Hepatocyte (in vitro differentiated cells): ENCODE data around the gene DNAAF1. TPM values are rescaled to one million over a fixed set of nuclear protein-coding genes. Genes with fewer than 3 reads are reported as not detected.
A peak's percentile ranks its signal among the peaks of the same experiment; 100 is the strongest.

Experiments
- DNase-seq: peaks from one replicate; pipeline ENCODE4 v3.0.0-alpha.2; 2016; ENCODE audit warnings: low spot score
- H2AFZ ChIP-seq: fragments of 200-600 bp; sonication (generic); 2 replicates; pipeline ENCODE4 v1.6.0; 2016; ENCODE audit warnings: antibody characterized with exemption, mild to moderate bottlenecking
- H3K27ac ChIP-seq: fragments of 200-600 bp; sonication (generic); 2 replicates; pipeline ENCODE4 v1.5.1; 2016; ENCODE audit warnings: mild to moderate bottlenecking
- H3K27me3 ChIP-seq: fragments of 200-600 bp; sonication (generic); 2 replicates; pipeline ENCODE4 v1.6.1; 2016
- H3K36me3 ChIP-seq: fragments of 200-600 bp; sonication (generic); replicated peaks from 2 replicates; pipeline ENCODE4 v1.5.1; 2016; ENCODE audit warnings: low read depth; ENCODE audit not compliant: insufficient read depth
- H3K4me1 ChIP-seq: fragments of 200-600 bp; sonication (generic); 2 replicates; pipeline ENCODE4 v1.5.1; 2016; ENCODE audit warnings: mild to moderate bottlenecking, moderate library complexity; ENCODE audit not compliant: insufficient read depth
- H3K4me2 ChIP-seq: fragments of 200-600 bp; sonication (generic); 2 replicates; pipeline ENCODE4 v1.6.0; 2016
- H3K4me3 ChIP-seq: fragments of 200-600 bp; sonication (generic); 2 replicates; pipeline ENCODE4 v1.5.1; 2016; ENCODE audit warnings: mild to moderate bottlenecking
- H3K79me2 ChIP-seq: fragments of 200-600 bp; sonication (generic); 2 replicates; pipeline ENCODE4 v1.6.0; 2017; ENCODE audit warnings: mild to moderate bottlenecking
- H3K9me2 ChIP-seq: fragments of 200-600 bp; sonication (generic); replicated peaks from 2 replicates; pipeline ENCODE4 v1.6.0; 2017; ENCODE audit warnings: mild to moderate bottlenecking; ENCODE audit not compliant: insufficient read depth
- H3K9me3 ChIP-seq: fragments of 200-600 bp; sonication (generic); 2 replicates; pipeline ENCODE4 v1.5.1; 2016; ENCODE audit warnings: low read depth, mild to moderate bottlenecking
- H4K20me1 ChIP-seq: fragments of 200-600 bp; sonication (generic); 2 replicates; pipeline ENCODE4 v1.6.0; 2016; ENCODE audit warnings: mild to moderate bottlenecking; ENCODE audit not compliant: insufficient read depth, poor library complexity, severe bottlenecking
- CTCF ChIP-seq: fragments of 200-600 bp; sonication (generic); IDR thresholded peaks from 2 replicates; pipeline ENCODE4 v1.5.1; 2016; ENCODE audit warnings: antibody characterized with exemption, mild to moderate bottlenecking; ENCODE audit not compliant: poor library complexity
- EZH2 ChIP-seq: fragments of 200-600 bp; sonication (generic); IDR thresholded peaks from 2 replicates; pipeline ENCODE4 v1.6.1; 2016; ENCODE audit warnings: antibody characterized with exemption, mild to moderate bottlenecking, borderline replicate concordance
- EZH2phosphoT487 ChIP-seq: fragments of 200-600 bp; sonication (generic); IDR thresholded peaks from one replicate; pipeline ENCODE4 v1.6.1; 2018; ENCODE audit warnings: antibody characterized with exemption, mild to moderate bottlenecking, low read depth, moderate library complexity; ENCODE audit not compliant: unreplicated experiment, severe bottlenecking
- WGBS: methylation state at CpG from one replicate; pipeline ENCODE4 v1.1.6; 2016; ENCODE audit warnings: low lambda C conversion rate; ENCODE audit errors: missing lambda C conversion rate; 5-methylcytosine and 5-hydroxymethylcytosine counted together
- polyA plus RNA-seq: library from polyadenylated mRNA; unstranded; fragments of >200 nt; fragmentation: Nextera tagmentation; extraction: Ambion mirVana; gene quantifications from 2 replicates; pipeline ENCODE4 v1.2.1, GENCODE V29; 2016
- total RNA-seq: library from RNA; depleted of rRNA; stranded (reverse); fragments of >200 nt; gene quantifications from 2 replicates; pipeline ENCODE4 v1.2.3, GENCODE V29; 2014

DNAAF1 gene
- total and polyA plus RNA-seq, 2 experiments from 2014 or later, result 0.13 to 0.31 TPM

- 97% methylated on average over 12 of the region's 16 CpGs for WGBS
- peak; percentile 3 for DNase-seq
- Histone ChIP-seq H3K27ac (no peak overlapping the region), H3K4me2 (no peak overlapping the region), H3K27me3 (no peaks in the 10 kb centered on the region), H2AFZ (no peak overlapping the region), H3K4me3 (no peak overlapping the region), H3K4me1 (no peaks in the 10 kb centered on the region), H3K9me3 (no peaks in the 10 kb centered on the region), H4K20me1 (no peaks in the 10 kb centered on the region), H3K9me2 (no peaks in the 10 kb centered on the region), H3K36me3 (no peaks in the 10 kb centered on the region), H3K79me2 (peaks cover 3% of the 10 kb centered on the region)
- TF ChIP-seq EZH2 (no peak), EZH2phosphoT487 (no peak), CTCF (no peak)
Observed at GRCh38 chr16:84191466-84191865, 46.4 kb downstream of the DNAAF1 start.

- Histone ChIP-seq H4K20me1 (no peaks in the 10 kb centered on the region), H3K9me3 (no peaks in the 10 kb centered on the region), H3K27ac (no peak overlapping the region), H2AFZ (no peak overlapping the region), H3K79me2 (no peaks in the 10 kb centered on the region), H3K4me1 (no peaks in the 10 kb centered on the region), H3K4me2 (no peak overlapping the region), H3K27me3 (no peaks in the 10 kb centered on the region), H3K9me2 (no peaks in the 10 kb centered on the region), H3K36me3 (no peaks in the 10 kb centered on the region), H3K4me3 (no peak overlapping the region)
- WGBS, result 85% methylated on average over 7 of the region's 7 CpGs
- TF ChIP-seq EZH2 (no peak), CTCF (no peak), EZH2phosphoT487 (no peak)
- DNase-seq, result no peak
Observed at GRCh38 chr16:84193480-84193879, 48.4 kb downstream of the DNAAF1 start.

- H3K9me3 ChIP-seq, result no peaks in the 10 kb centered on the region
Observed at GRCh38 chr16:84194018-84194417, 48.9 kb downstream of the DNAAF1 start.

More at GRCh38 chr16:84194018-84194417, 48.9 kb downstream of the DNAAF1 start:
- Histone ChIP-seq H3K36me3 (no peaks in the 10 kb centered on the region), H3K27me3 (no peaks in the 10 kb centered on the region), H3K4me1 (no peaks in the 10 kb centered on the region), H3K79me2 (no peaks in the 10 kb centered on the region), H2AFZ (no peak overlapping the region), H4K20me1 (no peaks in the 10 kb centered on the region), H3K9me2 (no peaks in the 10 kb centered on the region), H3K27ac (no peak overlapping the region), H3K4me2 (no peak overlapping the region), H3K4me3 (no peak overlapping the region)
- no peak for DNase-seq
- WGBS, result 93% methylated on average over 11 of the region's 11 CpGs
- TF ChIP-seq EZH2 (no peak), CTCF (no peak)
